GM12878 (cell line): ENCODE data around the gene GRB10. TPM values are rescaled to one million over a fixed set of nuclear protein-coding genes. Genes with fewer than 3 reads are reported as not detected.

Experiments used
- ATAC-seq: fragments of 200-7000 bp; cut with Tn5 transposase; 3 replicates; pipeline ENCODE4 v1.9.1; 2020; ENCODE audit warnings: mild to moderate bottlenecking, moderate library complexity
- BruUV-seq: library from RNA; stranded (reverse); fragments of 400-500 nt; replicated peaks from 2 replicates; lab custom pipeline; 2021; lab: Mats Ljungman, UMichigan
- CTCF ChIA-PET: fragments of 300-600 bp; sonication (Branson Sonifier 250); formaldehyde crosslinking; extraction: SDS; loops from one replicate; lab custom pipeline; 2021; ENCODE audit warnings: inconsistent platforms; lab: Yijun Ruan, JAX
- POLR2A ChIA-PET: fragments of 350-600 bp; formaldehyde crosslinking; extraction: SDS; loops from one replicate; lab custom pipeline; 2021; ENCODE audit warnings: inconsistent platforms; lab: Charles Lee
- RAD21 ChIA-PET: fragments of 300-600 bp; sonication (Branson Sonifier 250); formaldehyde crosslinking; loops from one replicate; lab custom pipeline; 2023; ENCODE audit warnings: antibody characterized with exemption; ENCODE audit not compliant: unreplicated experiment; lab: Charles Lee
- SMC1A ChIA-PET: fragments of 300-600 bp; sonication (Branson Sonifier 250); formaldehyde crosslinking; loops from one replicate; lab custom pipeline; 2023; ENCODE audit not compliant: unreplicated experiment, uncharacterized antibody; lab: Charles Lee
- DNase-seq: peaks from one replicate; pipeline ENCODE4 v3.0.0-alpha.2; 2011; ENCODE audit warnings: low read depth, low spot score
- FAIRE-seq: peaks from 3 replicates; lab custom pipeline; 2011; peaks lifted over from hg19 to GRCh38; lab: Jason Lieb, UNC
- H2AFZ ChIP-seq: 2 replicates; pipeline ENCODE4 v1.6.0; 2011; ENCODE audit warnings: low read depth, low read length, control low read depth; ENCODE audit not compliant: control insufficient read depth
- H3K27ac ChIP-seq: 2 replicates; pipeline ENCODE4 v1.5.1; 2011; ENCODE audit warnings: control low read depth; ENCODE audit not compliant: control insufficient read depth, insufficient read depth
- H3K27me3 ChIP-seq, 2 experiments: replicated peaks in 1 of 2; 2 replicates each; pipeline versions ENCODE4 v1.6.0 to v1.6.1; 2011; ENCODE audit warnings: low read length in 1 of 2; ENCODE audit not compliant: control insufficient read depth in 2 of 2, insufficient read depth in 2 of 2
- H3K36me3 ChIP-seq, 2 experiments: 2 replicates each; pipeline ENCODE4 v1.5.1; 2011; ENCODE audit warnings: low read length in 1 of 2; ENCODE audit not compliant: control insufficient read depth in 2 of 2, insufficient read depth in 2 of 2
- H3K4me1 ChIP-seq: 2 replicates; pipeline ENCODE4 v1.6.1; 2011; ENCODE audit warnings: mild to moderate bottlenecking, low read length, moderate library complexity, mixed read lengths; ENCODE audit not compliant: control insufficient read depth, insufficient read depth
- H3K4me2 ChIP-seq: 2 replicates; pipeline ENCODE4 v1.6.0; 2011; ENCODE audit warnings: control low read depth; ENCODE audit not compliant: control insufficient read depth, insufficient read depth
- H3K4me3 ChIP-seq: fragments of 200-600 bp; sonication (generic); 2 replicates; pipeline ENCODE4 v1.5.1; 2016
- H3K79me2 ChIP-seq: 2 replicates; pipeline ENCODE4 v1.6.0; 2011; ENCODE audit warnings: low read length; ENCODE audit not compliant: control insufficient read depth, insufficient read depth
- H3K9ac ChIP-seq: 2 replicates; pipeline ENCODE4 v1.8.0; 2011; ENCODE audit warnings: low read length, control low read depth, mixed read lengths; ENCODE audit not compliant: control insufficient read depth, insufficient read depth
- H3K9me3 ChIP-seq: replicated peaks from 3 replicates; pipeline ENCODE4 v1.5.1; 2011; ENCODE audit warnings: mild to moderate bottlenecking, low read length; ENCODE audit not compliant: control insufficient read depth, insufficient read depth
- H4K20me1 ChIP-seq: 2 replicates; pipeline ENCODE4 v1.6.0; 2011; ENCODE audit not compliant: control insufficient read depth, insufficient read depth
- CBFB ChIP-seq: IDR thresholded peaks from 2 replicates; pipeline ENCODE4 v1.6.1; 2016; ENCODE audit warnings: antibody characterized with exemption, low read depth
- IRF4 ChIP-seq: IDR thresholded peaks from 2 replicates; pipeline ENCODE4 v1.6.1; 2011; ENCODE audit warnings: low read depth, low read length
- JUND ChIP-seq: IDR thresholded peaks from 2 replicates; pipeline ENCODE4 v1.6.1; 2012; ENCODE audit warnings: low read depth, mild to moderate bottlenecking, low read length, improper control_type of control experiment, moderate library complexity
- MTA3 ChIP-seq: IDR thresholded peaks from 2 replicates; pipeline ENCODE4 v1.6.1; 2012; ENCODE audit warnings: low read length, inconsistent platforms, borderline replicate concordance
- PAX5 ChIP-seq: IDR thresholded peaks from 2 replicates; pipeline ENCODE4 v1.6.1; 2011; ENCODE audit warnings: low read depth, low read length, borderline replicate concordance
- RCOR1 ChIP-seq: conservative IDR thresholded peaks from 2 replicates; pipeline ENCODE4 v1.6.1; 2012; ENCODE audit warnings: low read depth, low read length, improper control_type of control experiment
- STAT3 ChIP-seq: IDR thresholded peaks from 2 replicates; pipeline ENCODE4 v1.6.1; 2011; ENCODE audit warnings: low read depth, low read length, improper control_type of control experiment
- WGBS: methylation state at CpG from one replicate; pipeline ENCODE4 v1.1.6; 2016; ENCODE audit warnings: low lambda C conversion rate; ENCODE audit not compliant: insufficient replicate concordance, insufficient coverage; ENCODE audit errors: missing lambda C conversion rate; 5-methylcytosine and 5-hydroxymethylcytosine counted together
- in situ Hi-C: fragments of 300-500 bp; cut with MboI; formaldehyde crosslinking; loops from 9 replicates; pipeline ENCODE4 v1.14.3; 2018; ENCODE audit warnings: mixed read lengths
- intact Hi-C: fragments of 100-400 bp; cut with micrococcal nuclease; formaldehyde crosslinking; loops from one replicate; pipeline ENCODE4 v1.14.2; 2022; ENCODE audit not compliant: unreplicated experiment
- polyA plus RNA-seq, 11 experiments: library from polyadenylated mRNA; depleted of rRNA in 4 of 11; unstranded in 6 of 11; stranded (reverse) in 5 of 11; fragments of >200 nt; fragmentation: Nextera tagmentation in 4 of 11; fragmentation: Illumina TruSeq in 1 of 11; extraction: Ambion mirVana in 4 of 11; extraction: Trizol in 1 of 11; gene quantifications; 1 replicate in 1 of 11; 2 replicates in 10 of 11; pipeline versions ENCODE4 v1.2.1 to v1.2.3, GENCODE V29; 2011 to 2016; ENCODE audit warnings: inconsistent platforms in 2 of 11, missing spikeins in 2 of 11, low read depth in 1 of 11
- total RNA-seq, 4 experiments: library from RNA; depleted of rRNA in 3 of 4; stranded (reverse); fragments of >200 nt in 3 of 4; fragmentation: Illumina TruSeq in 1 of 4; extraction: Trizol in 1 of 4; gene quantifications; 2 replicates each; pipeline versions ENCODE4 v1.2.1 to v1.2.3, GENCODE V29; 2013 to 2021
- TF ChIP-seq, protein P1 (sequence below): IDR thresholded peaks from 2 replicates; pipeline ENCODE4 v1.6.1; 2012; ENCODE audit warnings: mild to moderate bottlenecking, low read depth, low read length
- TF ChIP-seq, protein P2 (sequence below): fragments of 450-650 bp; IDR thresholded peaks from 2 replicates; pipeline ENCODE4 v1.6.1; 2017; ENCODE audit warnings: mild to moderate bottlenecking
- TF ChIP-seq, protein P3 (sequence below): fragments of 450-650 bp; IDR thresholded peaks from 2 replicates; pipeline ENCODE4 v1.6.1; 2016; ENCODE audit warnings: mild to moderate bottlenecking
- TF ChIP-seq, protein P4 (sequence below): fragments of 450-650 bp; IDR thresholded peaks from 2 replicates; pipeline ENCODE4 v1.6.1; 2017; ENCODE audit warnings: mild to moderate bottlenecking, moderate library complexity

GRB10 gene
- total and polyA plus RNA-seq, 10 of the 15 experiments (the other 5 are each of a cell fraction or from before 2014, with no cell fraction given): 0.04 to 0.33 TPM; not detected in 8

DNA sequence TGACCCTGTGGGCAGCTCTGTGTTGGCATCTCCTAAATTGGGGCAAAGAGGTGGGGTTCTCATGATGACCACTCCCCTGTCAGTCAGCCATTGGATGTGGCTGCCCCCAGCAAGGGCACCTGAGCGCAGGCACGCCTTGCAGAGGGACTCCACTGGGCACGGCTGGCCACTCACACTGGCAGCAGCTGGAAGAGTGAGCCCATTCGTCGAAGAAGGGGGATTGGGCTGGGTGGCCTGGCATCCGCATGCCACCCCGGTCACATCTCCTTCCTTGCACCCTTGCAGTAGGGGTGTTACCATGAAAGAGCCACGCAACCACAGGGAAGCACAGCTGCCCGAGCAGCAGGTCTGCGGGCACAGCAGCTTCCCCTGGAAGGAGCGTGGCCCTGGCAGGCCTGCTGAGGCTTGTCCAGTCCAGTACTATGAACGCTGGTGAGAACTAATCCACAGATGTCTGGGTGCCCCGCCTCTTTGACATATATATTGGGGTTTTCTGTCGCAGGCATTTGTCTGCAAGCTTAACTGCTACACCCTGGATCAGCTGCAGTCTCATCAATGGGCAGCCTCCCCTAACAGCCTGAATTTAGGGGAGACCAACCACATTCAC lies 25.7 kb upstream of the GRB10 start:
- POLR2A ChIA-PET: no interaction called here
- intact Hi-C loops: no loop called here
- no peak overlapping the region for H2AFZ ChIP-seq
- no peak overlapping the region for H3K27ac ChIP-seq
- no peak for TF ChIP-seq RCOR1
- TF ChIP-seq, protein P1, sequence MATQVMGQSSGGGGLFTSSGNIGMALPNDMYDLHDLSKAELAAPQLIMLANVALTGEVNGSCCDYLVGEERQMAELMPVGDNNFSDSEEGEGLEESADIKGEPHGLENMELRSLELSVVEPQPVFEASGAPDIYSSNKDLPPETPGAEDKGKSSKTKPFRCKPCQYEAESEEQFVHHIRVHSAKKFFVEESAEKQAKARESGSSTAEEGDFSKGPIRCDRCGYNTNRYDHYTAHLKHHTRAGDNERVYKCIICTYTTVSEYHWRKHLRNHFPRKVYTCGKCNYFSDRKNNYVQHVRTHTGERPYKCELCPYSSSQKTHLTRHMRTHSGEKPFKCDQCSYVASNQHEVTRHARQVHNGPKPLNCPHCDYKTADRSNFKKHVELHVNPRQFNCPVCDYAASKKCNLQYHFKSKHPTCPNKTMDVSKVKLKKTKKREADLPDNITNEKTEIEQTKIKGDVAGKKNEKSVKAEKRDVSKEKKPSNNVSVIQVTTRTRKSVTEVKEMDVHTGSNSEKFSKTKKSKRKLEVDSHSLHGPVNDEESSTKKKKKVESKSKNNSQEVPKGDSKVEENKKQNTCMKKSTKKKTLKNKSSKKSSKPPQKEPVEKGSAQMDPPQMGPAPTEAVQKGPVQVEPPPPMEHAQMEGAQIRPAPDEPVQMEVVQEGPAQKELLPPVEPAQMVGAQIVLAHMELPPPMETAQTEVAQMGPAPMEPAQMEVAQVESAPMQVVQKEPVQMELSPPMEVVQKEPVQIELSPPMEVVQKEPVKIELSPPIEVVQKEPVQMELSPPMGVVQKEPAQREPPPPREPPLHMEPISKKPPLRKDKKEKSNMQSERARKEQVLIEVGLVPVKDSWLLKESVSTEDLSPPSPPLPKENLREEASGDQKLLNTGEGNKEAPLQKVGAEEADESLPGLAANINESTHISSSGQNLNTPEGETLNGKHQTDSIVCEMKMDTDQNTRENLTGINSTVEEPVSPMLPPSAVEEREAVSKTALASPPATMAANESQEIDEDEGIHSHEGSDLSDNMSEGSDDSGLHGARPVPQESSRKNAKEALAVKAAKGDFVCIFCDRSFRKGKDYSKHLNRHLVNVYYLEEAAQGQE: no peak
- TF ChIP-seq, protein P2, sequence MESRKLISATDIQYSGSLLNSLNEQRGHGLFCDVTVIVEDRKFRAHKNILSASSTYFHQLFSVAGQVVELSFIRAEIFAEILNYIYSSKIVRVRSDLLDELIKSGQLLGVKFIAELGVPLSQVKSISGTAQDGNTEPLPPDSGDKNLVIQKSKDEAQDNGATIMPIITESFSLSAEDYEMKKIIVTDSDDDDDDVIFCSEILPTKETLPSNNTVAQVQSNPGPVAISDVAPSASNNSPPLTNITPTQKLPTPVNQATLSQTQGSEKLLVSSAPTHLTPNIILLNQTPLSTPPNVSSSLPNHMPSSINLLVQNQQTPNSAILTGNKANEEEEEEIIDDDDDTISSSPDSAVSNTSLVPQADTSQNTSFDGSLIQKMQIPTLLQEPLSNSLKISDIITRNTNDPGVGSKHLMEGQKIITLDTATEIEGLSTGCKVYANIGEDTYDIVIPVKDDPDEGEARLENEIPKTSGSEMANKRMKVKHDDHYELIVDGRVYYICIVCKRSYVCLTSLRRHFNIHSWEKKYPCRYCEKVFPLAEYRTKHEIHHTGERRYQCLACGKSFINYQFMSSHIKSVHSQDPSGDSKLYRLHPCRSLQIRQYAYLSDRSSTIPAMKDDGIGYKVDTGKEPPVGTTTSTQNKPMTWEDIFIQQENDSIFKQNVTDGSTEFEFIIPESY: no peak
- TF ChIP-seq JUND: no peak
- TF ChIP-seq, protein P3, sequence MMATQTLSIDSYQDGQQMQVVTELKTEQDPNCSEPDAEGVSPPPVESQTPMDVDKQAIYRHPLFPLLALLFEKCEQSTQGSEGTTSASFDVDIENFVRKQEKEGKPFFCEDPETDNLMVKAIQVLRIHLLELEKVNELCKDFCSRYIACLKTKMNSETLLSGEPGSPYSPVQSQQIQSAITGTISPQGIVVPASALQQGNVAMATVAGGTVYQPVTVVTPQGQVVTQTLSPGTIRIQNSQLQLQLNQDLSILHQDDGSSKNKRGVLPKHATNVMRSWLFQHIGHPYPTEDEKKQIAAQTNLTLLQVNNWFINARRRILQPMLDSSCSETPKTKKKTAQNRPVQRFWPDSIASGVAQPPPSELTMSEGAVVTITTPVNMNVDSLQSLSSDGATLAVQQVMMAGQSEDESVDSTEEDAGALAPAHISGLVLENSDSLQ: no peak
- no peak for TF ChIP-seq STAT3
- TF ChIP-seq MTA3: no peak
- no peak for TF ChIP-seq IRF4
- TF ChIP-seq CBFB: no peak
- TF ChIP-seq PAX5: no peak
- TF ChIP-seq, protein P4, sequence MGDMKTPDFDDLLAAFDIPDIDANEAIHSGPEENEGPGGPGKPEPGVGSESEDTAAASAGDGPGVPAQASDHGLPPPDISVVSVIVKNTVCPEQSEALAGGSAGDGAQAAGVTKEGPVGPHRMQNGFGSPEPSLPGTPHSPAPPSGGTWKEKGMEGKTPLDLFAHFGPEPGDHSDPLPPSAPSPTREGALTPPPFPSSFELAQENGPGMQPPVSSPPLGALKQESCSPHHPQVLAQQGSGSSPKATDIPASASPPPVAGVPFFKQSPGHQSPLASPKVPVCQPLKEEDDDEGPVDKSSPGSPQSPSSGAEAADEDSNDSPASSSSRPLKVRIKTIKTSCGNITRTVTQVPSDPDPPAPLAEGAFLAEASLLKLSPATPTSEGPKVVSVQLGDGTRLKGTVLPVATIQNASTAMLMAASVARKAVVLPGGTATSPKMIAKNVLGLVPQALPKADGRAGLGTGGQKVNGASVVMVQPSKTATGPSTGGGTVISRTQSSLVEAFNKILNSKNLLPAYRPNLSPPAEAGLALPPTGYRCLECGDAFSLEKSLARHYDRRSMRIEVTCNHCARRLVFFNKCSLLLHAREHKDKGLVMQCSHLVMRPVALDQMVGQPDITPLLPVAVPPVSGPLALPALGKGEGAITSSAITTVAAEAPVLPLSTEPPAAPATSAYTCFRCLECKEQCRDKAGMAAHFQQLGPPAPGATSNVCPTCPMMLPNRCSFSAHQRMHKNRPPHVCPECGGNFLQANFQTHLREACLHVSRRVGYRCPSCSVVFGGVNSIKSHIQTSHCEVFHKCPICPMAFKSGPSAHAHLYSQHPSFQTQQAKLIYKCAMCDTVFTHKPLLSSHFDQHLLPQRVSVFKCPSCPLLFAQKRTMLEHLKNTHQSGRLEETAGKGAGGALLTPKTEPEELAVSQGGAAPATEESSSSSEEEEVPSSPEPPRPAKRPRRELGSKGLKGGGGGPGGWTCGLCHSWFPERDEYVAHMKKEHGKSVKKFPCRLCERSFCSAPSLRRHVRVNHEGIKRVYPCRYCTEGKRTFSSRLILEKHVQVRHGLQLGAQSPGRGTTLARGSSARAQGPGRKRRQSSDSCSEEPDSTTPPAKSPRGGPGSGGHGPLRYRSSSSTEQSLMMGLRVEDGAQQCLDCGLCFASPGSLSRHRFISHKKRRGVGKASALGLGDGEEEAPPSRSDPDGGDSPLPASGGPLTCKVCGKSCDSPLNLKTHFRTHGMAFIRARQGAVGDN: no peak
- TF ChIP-seq, all 136 proteins: peak for 0
- Histone ChIP-seq H3K9ac (no peak overlapping the region), H3K79me2 (no peaks in the 10 kb centered on the region), H3K9me3 (no peaks in the 10 kb centered on the region), H3K4me3 (no peak overlapping the region), H3K4me2 (no peak overlapping the region), H4K20me1 (no peaks in the 10 kb centered on the region; the same call in 1 of the 2 replicates), H3K36me3 (no peaks in the 10 kb centered on the region), H3K4me1 (no peaks in the 10 kb centered on the region), H3K27me3 (no peaks in the 10 kb centered on the region; a peak in 1 of 4 replicates)
- 23% methylated on average over 13 of the region's 14 CpGs for WGBS
- in situ Hi-C loops: no loop called here
- no peak for DNase-seq
- no peak for ATAC-seq
- RAD21 ChIA-PET: no interaction called here
- BruUV-seq: no TSS peak
- CTCF ChIA-PET: no interaction called here
- SMC1A ChIA-PET: no interaction called here
- no peak for FAIRE-seq
